ENCODE measurements around the gene KCNJ6. TPM values are rescaled to one million over a fixed set of nuclear protein-coding genes. Genes with fewer than 3 reads are reported as not detected.

The KCNJ6 gene
- total RNA-seq, 2 donors from 2014 or later: 0.33 TPM; not detected in 1

DNA sequence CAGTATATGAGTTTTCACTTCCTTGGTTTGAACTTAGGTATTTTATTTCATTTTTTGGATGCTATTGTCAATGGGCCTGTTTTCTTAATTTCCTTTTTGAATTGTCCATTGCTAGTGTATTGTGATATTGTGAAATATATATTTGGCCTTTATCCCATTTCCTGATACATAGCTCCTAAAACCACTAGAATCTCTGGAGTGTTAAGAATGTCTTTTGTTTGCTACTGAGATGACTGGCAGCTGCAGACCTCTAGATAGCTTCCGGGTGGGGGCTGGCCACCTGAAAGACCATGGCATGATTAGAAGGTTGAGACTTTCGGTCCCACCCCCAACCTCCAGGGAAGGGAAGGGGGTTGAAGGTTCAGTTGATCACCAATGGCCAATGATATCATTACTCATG, 245.4 kb downstream of the KCNJ6 start:
- DNase-seq: no peak
- Mint-ChIP-seq H3K4me1 (peaks cover 66% of the 10 kb centered on the region), H3K27ac (no peak overlapping the region), H3K27me3 (ENCODE audit: insufficient read depth) (peaks cover 2% of the 10 kb centered on the region), H3K4me3 (no peak overlapping the region), H3K9me3 (peaks cover 13% of the 10 kb centered on the region), H3K36me3 (ENCODE audit: low read depth) (peaks cover 3% of the 10 kb centered on the region)
- TF ChIP-seq, protein P1, sequence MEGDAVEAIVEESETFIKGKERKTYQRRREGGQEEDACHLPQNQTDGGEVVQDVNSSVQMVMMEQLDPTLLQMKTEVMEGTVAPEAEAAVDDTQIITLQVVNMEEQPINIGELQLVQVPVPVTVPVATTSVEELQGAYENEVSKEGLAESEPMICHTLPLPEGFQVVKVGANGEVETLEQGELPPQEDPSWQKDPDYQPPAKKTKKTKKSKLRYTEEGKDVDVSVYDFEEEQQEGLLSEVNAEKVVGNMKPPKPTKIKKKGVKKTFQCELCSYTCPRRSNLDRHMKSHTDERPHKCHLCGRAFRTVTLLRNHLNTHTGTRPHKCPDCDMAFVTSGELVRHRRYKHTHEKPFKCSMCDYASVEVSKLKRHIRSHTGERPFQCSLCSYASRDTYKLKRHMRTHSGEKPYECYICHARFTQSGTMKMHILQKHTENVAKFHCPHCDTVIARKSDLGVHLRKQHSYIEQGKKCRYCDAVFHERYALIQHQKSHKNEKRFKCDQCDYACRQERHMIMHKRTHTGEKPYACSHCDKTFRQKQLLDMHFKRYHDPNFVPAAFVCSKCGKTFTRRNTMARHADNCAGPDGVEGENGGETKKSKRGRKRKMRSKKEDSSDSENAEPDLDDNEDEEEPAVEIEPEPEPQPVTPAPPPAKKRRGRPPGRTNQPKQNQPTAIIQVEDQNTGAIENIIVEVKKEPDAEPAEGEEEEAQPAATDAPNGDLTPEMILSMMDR (conservative IDR thresholded peaks at IDR 0.05): no peak
- Histone ChIP-seq H3K9ac (ENCODE audit: extremely low read depth, low read length, poor library complexity, severe bottlenecking) (no peak overlapping the region), H3K27ac (ENCODE audit: low read depth, low read length) (no peak overlapping the region), H3K9me3 (ENCODE audit: control insufficient read depth, low read length) (peaks cover 6% of the 10 kb centered on the region), H3K27me3 (ENCODE audit: control insufficient read depth, insufficient read depth, low read length, poor library complexity, severe bottlenecking) (no peaks in the 10 kb centered on the region), H3K4me3 (ENCODE audit: low read length) (no peak overlapping the region), H3K36me3 (ENCODE audit: control insufficient read depth, insufficient read depth, low read length) (no peaks in the 10 kb centered on the region), H3K4me1 (ENCODE audit: control insufficient read depth, insufficient read depth, low read length) (peaks cover 24% of the 10 kb centered on the region)
- 87% methylated on average over 2 of the region's 2 CpGs; no CpG with 5 or more reads in 1 of the 2 experiments for WGBS, 2 experiments (ENCODE audit: insufficient coverage in 1 of 2, insufficient read length in 1 of 2)

GRCh38 chr21:37669249-37669648, 247.0 kb downstream of the KCNJ6 start:
- peak overlapping the region; percentile 54 for H3K4me3 ChIP-seq (ENCODE audit: low read length)
- H3K27me3 ChIP-seq (ENCODE audit: control insufficient read depth, insufficient read depth, low read length, poor library complexity, severe bottlenecking): no peaks in the 10 kb centered on the region
- Mint-ChIP-seq H3K4me3 (peak overlapping the region; percentile 12), H3K36me3 (ENCODE audit: low read depth) (peaks cover 3% of the 10 kb centered on the region), H3K27me3 (ENCODE audit: insufficient read depth) (peaks cover 1% of the 10 kb centered on the region), H3K9me3 (peaks cover 19% of the 10 kb centered on the region), H3K27ac (peak overlapping the region; percentile 84), H3K4me1 (peaks cover 59% of the 10 kb centered on the region)
- peaks cover 21% of the 10 kb centered on the region for H3K4me1 ChIP-seq (ENCODE audit: control insufficient read depth, insufficient read depth, low read length)
- no peaks in the 10 kb centered on the region for H3K36me3 ChIP-seq (ENCODE audit: control insufficient read depth, insufficient read depth, low read length)
- no peak overlapping the region for H3K9ac ChIP-seq (ENCODE audit: extremely low read depth, low read length, poor library complexity, severe bottlenecking)
- TF ChIP-seq, protein P1 (conservative IDR thresholded peaks at IDR 0.05): no peak
- peak; percentile 63 for DNase-seq
- WGBS, 2 experiments (ENCODE audit: insufficient coverage in 1 of 2, insufficient read length in 1 of 2): 66 to 69% methylated on average over 3 of the region's 3 CpGs
- no peak overlapping the region for H3K27ac ChIP-seq (ENCODE audit: low read depth, low read length)
- peaks cover 16% of the 10 kb centered on the region for H3K9me3 ChIP-seq (ENCODE audit: control insufficient read depth, low read length)

- TF ChIP-seq, protein P1 (conservative IDR thresholded peaks at IDR 0.05): no peak
- H3K27ac ChIP-seq (ENCODE audit: low read depth, low read length): no peak overlapping the region
- Mint-ChIP-seq H3K36me3 (ENCODE audit: low read depth) (peaks cover 3% of the 10 kb centered on the region), H3K27me3 (ENCODE audit: insufficient read depth) (no peaks in the 10 kb centered on the region), H3K4me1 (peaks cover 53% of the 10 kb centered on the region), H3K4me3 (peak overlapping the region; percentile 12), H3K27ac (peak overlapping the region; percentile 84), H3K9me3 (peaks cover 22% of the 10 kb centered on the region)
- H3K9ac ChIP-seq (ENCODE audit: extremely low read depth, low read length, poor library complexity, severe bottlenecking): no peak overlapping the region
- DNase-seq: peak; percentile 63
- no peaks in the 10 kb centered on the region for H3K36me3 ChIP-seq (ENCODE audit: control insufficient read depth, insufficient read depth, low read length)
- H3K4me3 ChIP-seq (ENCODE audit: low read length): peak overlapping the region; percentile 54
- peaks cover 18% of the 10 kb centered on the region for H3K4me1 ChIP-seq (ENCODE audit: control insufficient read depth, insufficient read depth, low read length)
- 68 to 73% methylated on average over 6 to 7 of the region's 7 CpGs for WGBS, 2 experiments (ENCODE audit: insufficient coverage in 1 of 2, insufficient read length in 1 of 2)
- no peaks in the 10 kb centered on the region for H3K27me3 ChIP-seq (ENCODE audit: control insufficient read depth, insufficient read depth, low read length, poor library complexity, severe bottlenecking)
- H3K9me3 ChIP-seq (ENCODE audit: control insufficient read depth, low read length): peaks cover 16% of the 10 kb centered on the region
These were observed 247.6 kb downstream of the KCNJ6 start for GRCh38 chr21:37668462-37669239.
